ENCODE measurements around the gene ARL4D. TPM values are rescaled to one million over a fixed set of nuclear protein-coding genes. Genes with fewer than 3 reads are reported as not detected.

ARL4D gene
- total and polyA plus RNA-seq, 2 donors (not counting 3 experiments of a cell fraction or from before 2014, with no cell fraction given) = 3.8 to 4.1 TPM

DNA sequence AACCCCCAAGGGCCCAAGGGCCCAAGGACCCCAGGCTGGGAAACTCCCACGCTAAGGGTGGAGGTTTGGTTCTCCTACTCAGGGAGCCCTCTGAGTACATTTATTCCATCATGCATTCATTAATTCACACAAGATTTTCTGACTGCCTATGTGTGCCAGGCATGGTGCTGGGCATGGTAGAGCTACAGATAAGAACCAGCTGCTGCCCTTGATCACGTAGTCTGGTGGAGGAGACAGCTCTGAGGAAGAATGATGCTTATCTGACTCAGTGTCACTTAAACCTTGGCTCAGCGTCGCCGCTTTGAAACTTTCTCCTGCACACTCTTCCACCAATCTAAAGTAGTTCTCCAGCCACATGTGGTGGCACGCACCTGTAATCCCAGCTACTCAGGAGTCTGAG is 3.6 kb upstream of the ARL4D start:
- H3K9me1 ChIP-seq (replicated peaks; ENCODE audit: control insufficient read depth, extremely low read depth, insufficient read depth, low read length) = no peaks in the 10 kb centered on the region
- no peak for TF ChIP-seq MYC (IDR thresholded peaks at IDR 0.05; ENCODE audit: low read depth, low read length)
- FAIRE-seq (no peak), DNase-seq (ENCODE audit: low read depth, low spot score) (no peak)
- no peak overlapping the region for H3K27ac ChIP-seq (ENCODE audit: insufficient read depth, low read depth, low read length)
- H3K9me3 ChIP-seq (replicated peaks; ENCODE audit: control insufficient read depth, insufficient read depth, low read length) = no peaks in the 10 kb centered on the region
- intact Hi-C loops (cut with micrococcal nuclease) (no loop called here), dilution Hi-C loops (cut with MboI; ENCODE audit: extremely low pct_ligation_motif_present, low sequenced_read_pairs) (no loop called here)
- no peaks in the 10 kb centered on the region for H3K27me3 ChIP-seq (ENCODE audit: control insufficient read depth in 2 of 2, insufficient read depth in 2 of 2, low read length in 2 of 2)
- H3K4me2 ChIP-seq (ENCODE audit: insufficient read depth, low read length) = no peak overlapping the region
- no peaks in the 10 kb centered on the region for H4K20me1 ChIP-seq (replicated peaks; ENCODE audit: control insufficient read depth, extremely low read depth, insufficient read depth, low read length)
- no peaks in the 10 kb centered on the region for H3K36me3 ChIP-seq (ENCODE audit: control insufficient read depth in 2 of 2, extremely low read depth in 1 of 2, insufficient read depth in 2 of 2, low read length in 2 of 2)
- no peak overlapping the region for H2AFZ ChIP-seq (ENCODE audit: low read depth, low read length)
- CTCF ChIA-PET = interaction anchor here (0.8 to 18.8 kb wide), 4 partner anchors 27 to 123 kb away, joined by 3 to 434 read pairs (median 12); partner anchors contain the start of gene DHX8
- H3K4me3 ChIP-seq (replicated peaks in 1 of 3; ENCODE audit: insufficient read depth in 1 of 3, low read depth in 1 of 3, low read length in 3 of 3) = no peak overlapping the region
- POLR2A ChIA-PET = interaction anchor here (2.7 to 2.9 kb wide), 2 partner anchors 34 to 88 kb away, joined by 9 to 16 read pairs; partner anchors contain the start of gene DHX8
- no TSS peak for BruUV-seq (replicated peaks)
- peaks cover 2% of the 10 kb centered on the region for H3K79me2 ChIP-seq (ENCODE audit: control insufficient read depth, insufficient read depth, low read length)
- no peak overlapping the region for H3K9ac ChIP-seq (replicated peaks; ENCODE audit: extremely low read depth, insufficient read depth, low read length)
- H3K4me1 ChIP-seq (ENCODE audit: control insufficient read depth, extremely low read depth, insufficient read depth, low read length) = peaks cover 10% of the 10 kb centered on the region

DNA sequence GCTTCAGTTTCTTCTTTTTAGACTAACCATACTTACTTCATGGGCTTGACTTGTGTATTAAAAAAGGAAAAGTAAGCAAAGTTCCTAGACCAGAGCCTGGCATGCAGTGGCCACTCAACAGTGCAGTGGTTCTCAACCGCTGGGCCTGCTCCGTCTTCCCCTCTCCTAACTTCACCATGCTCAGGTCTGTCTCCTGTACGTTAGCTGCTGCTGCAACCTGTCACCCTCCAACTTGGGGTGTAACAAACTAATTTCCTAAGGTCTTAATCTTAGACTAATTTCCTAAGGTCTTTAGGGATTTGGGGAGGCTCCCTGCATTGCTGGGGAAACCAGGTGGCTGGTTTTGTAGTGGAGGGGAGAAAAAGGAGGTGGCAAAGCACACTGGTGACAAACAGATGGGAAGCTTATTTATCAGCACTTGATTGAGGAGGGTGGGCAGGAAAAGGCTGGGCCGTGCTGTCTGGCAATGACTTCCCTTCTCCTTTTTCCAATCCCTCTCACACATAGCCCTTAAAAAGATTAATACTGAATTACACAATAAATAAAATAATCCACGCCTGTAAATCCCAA is 2.2 kb upstream of the ARL4D start:
- intact Hi-C loops (cut with micrococcal nuclease) (no loop called here), dilution Hi-C loops (cut with MboI; ENCODE audit: extremely low pct_ligation_motif_present, low sequenced_read_pairs) (no loop called here)
- DNase-seq (ENCODE audit: low read depth, low spot score) (no peak), FAIRE-seq (no peak)
- Histone ChIP-seq H2AFZ (ENCODE audit: low read depth, low read length) (peak overlapping the region; percentile 43), H3K4me2 (ENCODE audit: insufficient read depth, low read length) (no peak overlapping the region), H3K79me2 (ENCODE audit: control insufficient read depth, insufficient read depth, low read length) (peaks cover 2% of the 10 kb centered on the region), H3K9ac (replicated peaks; ENCODE audit: extremely low read depth, insufficient read depth, low read length) (no peak overlapping the region), H3K9me1 (replicated peaks; ENCODE audit: control insufficient read depth, extremely low read depth, insufficient read depth, low read length) (no peaks in the 10 kb centered on the region), H3K9me3 (replicated peaks; ENCODE audit: control insufficient read depth, insufficient read depth, low read length) (no peaks in the 10 kb centered on the region), H3K27ac (ENCODE audit: insufficient read depth, low read depth, low read length) (no peak overlapping the region), H3K36me3 (ENCODE audit: control insufficient read depth in 2 of 2, extremely low read depth in 1 of 2, insufficient read depth in 2 of 2, low read length in 2 of 2) (no peaks in the 10 kb centered on the region), H3K27me3 (ENCODE audit: control insufficient read depth in 2 of 2, insufficient read depth in 2 of 2, low read length in 2 of 2) (no peaks in the 10 kb centered on the region), H3K4me3 (replicated peaks in 1 of 3; ENCODE audit: insufficient read depth in 1 of 3, low read depth in 1 of 3, low read length in 3 of 3) (no peak overlapping the region), H4K20me1 (replicated peaks; ENCODE audit: control insufficient read depth, extremely low read depth, insufficient read depth, low read length) (no peaks in the 10 kb centered on the region), H3K4me1 (ENCODE audit: control insufficient read depth, extremely low read depth, insufficient read depth, low read length) (peaks cover 10% of the 10 kb centered on the region)
- ChIA-PET CTCF (interaction anchor here (1.3 to 18.8 kb wide), 2 partner anchors 83 to 277 kb away, joined by 4 to 434 read pairs; partner anchors contain the start of gene DHX8), POLR2A (no interaction called here)
- BruUV-seq (replicated peaks) = no TSS peak
- no peak for TF ChIP-seq EZH2 (IDR thresholded peaks at IDR 0.05; ENCODE audit: borderline replicate concordance, low read depth, low read length, severe bottlenecking)
- no peak for TF ChIP-seq POLR2A (IDR thresholded peaks at IDR 0.05; ENCODE audit: low read depth, low read length)
- no peak for TF ChIP-seq POLR2AphosphoS5 (IDR thresholded peaks at IDR 0.05; ENCODE audit: insufficient read depth, low read depth, low read length)
- TF ChIP-seq, protein P1, sequence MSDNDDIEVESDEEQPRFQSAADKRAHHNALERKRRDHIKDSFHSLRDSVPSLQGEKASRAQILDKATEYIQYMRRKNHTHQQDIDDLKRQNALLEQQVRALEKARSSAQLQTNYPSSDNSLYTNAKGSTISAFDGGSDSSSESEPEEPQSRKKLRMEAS (IDR thresholded peaks at IDR 0.05; ENCODE audit: insufficient read depth, insufficient read length) = no peak
- TF ChIP-seq, protein P2, sequence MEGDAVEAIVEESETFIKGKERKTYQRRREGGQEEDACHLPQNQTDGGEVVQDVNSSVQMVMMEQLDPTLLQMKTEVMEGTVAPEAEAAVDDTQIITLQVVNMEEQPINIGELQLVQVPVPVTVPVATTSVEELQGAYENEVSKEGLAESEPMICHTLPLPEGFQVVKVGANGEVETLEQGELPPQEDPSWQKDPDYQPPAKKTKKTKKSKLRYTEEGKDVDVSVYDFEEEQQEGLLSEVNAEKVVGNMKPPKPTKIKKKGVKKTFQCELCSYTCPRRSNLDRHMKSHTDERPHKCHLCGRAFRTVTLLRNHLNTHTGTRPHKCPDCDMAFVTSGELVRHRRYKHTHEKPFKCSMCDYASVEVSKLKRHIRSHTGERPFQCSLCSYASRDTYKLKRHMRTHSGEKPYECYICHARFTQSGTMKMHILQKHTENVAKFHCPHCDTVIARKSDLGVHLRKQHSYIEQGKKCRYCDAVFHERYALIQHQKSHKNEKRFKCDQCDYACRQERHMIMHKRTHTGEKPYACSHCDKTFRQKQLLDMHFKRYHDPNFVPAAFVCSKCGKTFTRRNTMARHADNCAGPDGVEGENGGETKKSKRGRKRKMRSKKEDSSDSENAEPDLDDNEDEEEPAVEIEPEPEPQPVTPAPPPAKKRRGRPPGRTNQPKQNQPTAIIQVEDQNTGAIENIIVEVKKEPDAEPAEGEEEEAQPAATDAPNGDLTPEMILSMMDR (IDR thresholded peaks at IDR 0.05; ENCODE audit: extremely low read depth in 1 of 2, insufficient read depth in 1 of 2, low read depth in 1 of 2, low read length in 2 of 2) = no peak
- TF ChIP-seq FOS (IDR thresholded peaks at IDR 0.05; ENCODE audit: borderline replicate concordance, insufficient read depth, low read length) = no peak
- TF ChIP-seq MYC (IDR thresholded peaks at IDR 0.05; ENCODE audit: low read depth, low read length) = no peak
- no peak for TF ChIP-seq GATA2 (IDR thresholded peaks at IDR 0.05; ENCODE audit: insufficient read depth, insufficient read length, low read depth, low read length)
- no peak for TF ChIP-seq JUN (IDR thresholded peaks at IDR 0.05; ENCODE audit: borderline replicate concordance, insufficient read depth, insufficient read length, low read depth)

All from endothelial cell of umbilical vein (primary cell).